H1 (cell line): ENCODE measurements around the gene TET2.

Source experiments
- EZH2 ChIP-seq: fragments of 200-600 bp; sonication (generic); IDR thresholded peaks from 2 replicates; pipeline ENCODE4 v1.7.1; 2012; ENCODE audit warnings: low read depth, mild to moderate bottlenecking, moderate library complexity, low read length, inconsistent platforms; ENCODE audit not compliant: severe bottlenecking
- POLR2A ChIP-seq, 2 experiments: IDR thresholded peaks; 1 replicate in 1 of 2; 2 replicates in 1 of 2; pipeline ENCODE4 v1.6.1; 2011; ENCODE audit warnings: low read depth in 2 of 2, low read length in 2 of 2, mild to moderate bottlenecking in 2 of 2; ENCODE audit errors: control extremely low read depth in 1 of 2
- RFX5 ChIP-seq: IDR thresholded peaks from 2 replicates; pipeline ENCODE4 v1.6.1; 2011; ENCODE audit warnings: low read depth, low read length, improper control_type of control experiment, borderline replicate concordance
- RNF2 ChIP-seq: fragments of 200-900, 300-1000 bp; sonication (generic); IDR thresholded peaks from 2 replicates; pipeline ENCODE4 v1.7.1; 2016; ENCODE audit warnings: borderline replicate concordance, low read depth, mild to moderate bottlenecking, antibody characterized with exemption, low read length; ENCODE audit not compliant: poor library complexity, severe bottlenecking; ENCODE audit errors: missing control alignments

- TF ChIP-seq POLR2A (IDR thresholded peaks at IDR 0.05; ENCODE audit: control extremely low read depth in 1 of 2, low read depth in 2 of 2, low read length in 2 of 2) (no peak), RFX5 (no peak), RNF2 (no peak), EZH2 (no peak)
These were observed 90.2 kb downstream of the TET2 start for GRCh38 chr4:105236916-105237311.
